ENCODE measurements around the gene PDCD1LG2. TPM values are rescaled to one million over a fixed set of nuclear protein-coding genes. Genes with fewer than 3 reads are reported as not detected.

PDCD1LG2 gene
- total RNA-seq, 1 donor from 2014 or later: not detected

- H3K36me3 Mint-ChIP-seq (ENCODE audit: unreplicated experiment): no peaks in the 10 kb centered on the region
- TF ChIP-seq, protein P1, sequence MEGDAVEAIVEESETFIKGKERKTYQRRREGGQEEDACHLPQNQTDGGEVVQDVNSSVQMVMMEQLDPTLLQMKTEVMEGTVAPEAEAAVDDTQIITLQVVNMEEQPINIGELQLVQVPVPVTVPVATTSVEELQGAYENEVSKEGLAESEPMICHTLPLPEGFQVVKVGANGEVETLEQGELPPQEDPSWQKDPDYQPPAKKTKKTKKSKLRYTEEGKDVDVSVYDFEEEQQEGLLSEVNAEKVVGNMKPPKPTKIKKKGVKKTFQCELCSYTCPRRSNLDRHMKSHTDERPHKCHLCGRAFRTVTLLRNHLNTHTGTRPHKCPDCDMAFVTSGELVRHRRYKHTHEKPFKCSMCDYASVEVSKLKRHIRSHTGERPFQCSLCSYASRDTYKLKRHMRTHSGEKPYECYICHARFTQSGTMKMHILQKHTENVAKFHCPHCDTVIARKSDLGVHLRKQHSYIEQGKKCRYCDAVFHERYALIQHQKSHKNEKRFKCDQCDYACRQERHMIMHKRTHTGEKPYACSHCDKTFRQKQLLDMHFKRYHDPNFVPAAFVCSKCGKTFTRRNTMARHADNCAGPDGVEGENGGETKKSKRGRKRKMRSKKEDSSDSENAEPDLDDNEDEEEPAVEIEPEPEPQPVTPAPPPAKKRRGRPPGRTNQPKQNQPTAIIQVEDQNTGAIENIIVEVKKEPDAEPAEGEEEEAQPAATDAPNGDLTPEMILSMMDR (IDR thresholded peaks at IDR 0.05; ENCODE audit: partially characterized antibody, unreplicated experiment): no peak
- no peak for DNase-seq
- H3K27me3 Mint-ChIP-seq (ENCODE audit: unreplicated experiment): no peaks in the 10 kb centered on the region
- H3K27ac Mint-ChIP-seq (ENCODE audit: unreplicated experiment): no peak overlapping the region
- H3K4me1 Mint-ChIP-seq (ENCODE audit: low read depth, unreplicated experiment): no peaks in the 10 kb centered on the region
- no peak overlapping the region for H3K4me3 Mint-ChIP-seq (ENCODE audit: unreplicated experiment)
- peaks cover 2% of the 10 kb centered on the region for H3K9me3 Mint-ChIP-seq (ENCODE audit: unreplicated experiment)
These were observed 7.8 kb upstream of the PDCD1LG2 start for GRCh38 chr9:5502553-5502952.

DNA sequence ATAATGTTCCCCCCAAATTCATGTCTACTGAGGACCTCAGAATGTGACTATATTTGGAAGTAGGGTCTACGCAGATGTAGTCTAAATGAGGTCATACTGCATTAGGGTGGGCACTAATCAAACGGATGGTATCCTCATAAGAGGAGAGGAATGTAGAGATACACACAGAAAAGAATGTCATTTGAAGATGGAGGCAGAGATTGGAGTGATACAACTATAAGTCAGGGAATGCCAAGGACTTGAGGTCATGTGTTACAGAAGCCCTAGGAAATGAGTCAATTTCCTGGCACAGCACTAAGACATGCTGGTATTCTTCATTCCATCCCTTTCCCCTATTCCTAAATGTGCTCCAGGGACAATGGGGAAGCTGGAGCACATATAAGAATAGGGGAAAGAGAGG is 758 bp upstream of the PDCD1LG2 start:
- Mint-ChIP-seq H3K4me3 (ENCODE audit: unreplicated experiment) (no peak overlapping the region), H3K27me3 (ENCODE audit: unreplicated experiment) (no peaks in the 10 kb centered on the region), H3K9me3 (ENCODE audit: unreplicated experiment) (no peaks in the 10 kb centered on the region), H3K36me3 (ENCODE audit: unreplicated experiment) (no peaks in the 10 kb centered on the region), H3K4me1 (ENCODE audit: low read depth, unreplicated experiment) (peaks cover 9% of the 10 kb centered on the region), H3K27ac (ENCODE audit: unreplicated experiment) (no peak overlapping the region)
- TF ChIP-seq, protein P1 (IDR thresholded peaks at IDR 0.05; ENCODE audit: partially characterized antibody, unreplicated experiment): no peak
- no peak for DNase-seq

DNA sequence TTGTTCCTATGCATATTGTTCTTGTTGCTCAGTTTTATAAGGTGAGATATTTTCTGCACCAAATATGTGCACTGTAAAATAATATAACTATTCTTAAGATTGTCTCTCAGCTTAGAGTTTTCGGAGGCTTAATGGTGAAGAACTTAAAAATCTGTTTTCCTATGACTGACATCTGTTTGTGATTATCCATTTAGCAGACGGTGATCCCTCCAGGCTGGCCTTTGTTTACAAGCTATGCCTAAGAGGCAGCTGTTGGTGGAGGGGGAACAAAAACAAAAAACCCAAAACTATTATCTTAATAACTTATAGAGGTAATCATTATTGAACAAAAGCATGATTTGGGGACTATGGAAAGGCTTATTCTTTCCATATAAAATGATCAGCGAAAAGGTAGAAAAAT is 658 bp downstream of the PDCD1LG2 start:
- H3K4me3 Mint-ChIP-seq (ENCODE audit: unreplicated experiment): no peak overlapping the region
- no peaks in the 10 kb centered on the region for H3K27me3 Mint-ChIP-seq (ENCODE audit: unreplicated experiment)
- TF ChIP-seq, protein P1 (IDR thresholded peaks at IDR 0.05; ENCODE audit: partially characterized antibody, unreplicated experiment): no peak
- H3K27ac Mint-ChIP-seq (ENCODE audit: unreplicated experiment): peak overlapping the region; percentile 24
- DNase-seq: no peak
- peaks cover 9% of the 10 kb centered on the region for H3K4me1 Mint-ChIP-seq (ENCODE audit: low read depth, unreplicated experiment)
- H3K9me3 Mint-ChIP-seq (ENCODE audit: unreplicated experiment): no peaks in the 10 kb centered on the region
- H3K36me3 Mint-ChIP-seq (ENCODE audit: unreplicated experiment): no peaks in the 10 kb centered on the region

- Mint-ChIP-seq H3K9me3 (ENCODE audit: unreplicated experiment) (no peaks in the 10 kb centered on the region), H3K4me1 (ENCODE audit: low read depth, unreplicated experiment) (peaks cover 9% of the 10 kb centered on the region), H3K4me3 (ENCODE audit: unreplicated experiment) (no peak overlapping the region), H3K36me3 (ENCODE audit: unreplicated experiment) (no peaks in the 10 kb centered on the region), H3K27me3 (ENCODE audit: unreplicated experiment) (no peaks in the 10 kb centered on the region), H3K27ac (ENCODE audit: unreplicated experiment) (no peak overlapping the region)
- no peak for DNase-seq
- TF ChIP-seq, protein P1 (IDR thresholded peaks at IDR 0.05; ENCODE audit: partially characterized antibody, unreplicated experiment): no peak
These were observed 1.1 kb downstream of the PDCD1LG2 start for GRCh38 chr9:5511476-5511875.

DNA sequence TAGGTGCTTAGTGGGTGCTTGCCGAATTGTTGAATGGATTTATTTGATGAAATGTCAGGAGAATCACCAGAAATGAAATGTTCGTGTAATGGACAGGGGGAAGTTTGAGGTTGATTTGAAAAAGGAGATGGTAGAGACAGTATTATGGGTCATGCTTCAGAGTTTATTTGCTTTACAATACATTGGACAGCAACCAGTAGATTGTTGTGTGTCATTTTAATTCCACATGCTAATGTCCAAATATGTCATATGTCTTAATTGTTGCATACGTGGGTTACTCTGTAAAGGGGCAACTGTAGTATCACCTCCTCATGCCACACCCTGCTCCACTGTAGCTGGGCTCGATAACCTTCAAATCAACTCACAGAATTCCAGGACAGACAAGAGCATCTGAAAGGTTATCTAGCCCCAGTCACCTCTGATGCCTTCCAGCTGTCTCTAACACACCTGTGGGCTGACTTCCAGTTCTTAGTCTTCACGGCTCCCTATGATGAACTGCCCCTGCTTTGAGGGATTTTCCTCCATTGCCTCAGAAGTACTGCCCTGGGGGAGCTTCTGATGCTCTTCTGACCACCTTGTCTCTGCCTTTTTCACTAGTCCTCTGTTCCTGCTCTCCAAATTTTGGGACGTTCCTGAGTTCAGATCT is 1.7 kb downstream of the PDCD1LG2 start:
- Mint-ChIP-seq H3K4me1 (ENCODE audit: low read depth, unreplicated experiment) (peaks cover 9% of the 10 kb centered on the region), H3K4me3 (ENCODE audit: unreplicated experiment) (no peak overlapping the region), H3K27me3 (ENCODE audit: unreplicated experiment) (no peaks in the 10 kb centered on the region)

More for the DNA sequence above, 1.7 kb downstream of the PDCD1LG2 start:
- no peak overlapping the region for H3K27ac Mint-ChIP-seq (ENCODE audit: unreplicated experiment)
- H3K9me3 Mint-ChIP-seq (ENCODE audit: unreplicated experiment): no peaks in the 10 kb centered on the region
- TF ChIP-seq, protein P1 (IDR thresholded peaks at IDR 0.05; ENCODE audit: partially characterized antibody, unreplicated experiment): no peak
- DNase-seq: no peak
- no peaks in the 10 kb centered on the region for H3K36me3 Mint-ChIP-seq (ENCODE audit: unreplicated experiment)
